NCI-H2081 (cell line): ENCODE data around the gene TBC1D24.

ENCODE experiments used
- DNase-seq, 2 experiments: peaks; one replicate each; lab custom pipeline; 2025; lab: John Stamatoyannopoulos, UW

The TBC1D24 gene

DNA sequence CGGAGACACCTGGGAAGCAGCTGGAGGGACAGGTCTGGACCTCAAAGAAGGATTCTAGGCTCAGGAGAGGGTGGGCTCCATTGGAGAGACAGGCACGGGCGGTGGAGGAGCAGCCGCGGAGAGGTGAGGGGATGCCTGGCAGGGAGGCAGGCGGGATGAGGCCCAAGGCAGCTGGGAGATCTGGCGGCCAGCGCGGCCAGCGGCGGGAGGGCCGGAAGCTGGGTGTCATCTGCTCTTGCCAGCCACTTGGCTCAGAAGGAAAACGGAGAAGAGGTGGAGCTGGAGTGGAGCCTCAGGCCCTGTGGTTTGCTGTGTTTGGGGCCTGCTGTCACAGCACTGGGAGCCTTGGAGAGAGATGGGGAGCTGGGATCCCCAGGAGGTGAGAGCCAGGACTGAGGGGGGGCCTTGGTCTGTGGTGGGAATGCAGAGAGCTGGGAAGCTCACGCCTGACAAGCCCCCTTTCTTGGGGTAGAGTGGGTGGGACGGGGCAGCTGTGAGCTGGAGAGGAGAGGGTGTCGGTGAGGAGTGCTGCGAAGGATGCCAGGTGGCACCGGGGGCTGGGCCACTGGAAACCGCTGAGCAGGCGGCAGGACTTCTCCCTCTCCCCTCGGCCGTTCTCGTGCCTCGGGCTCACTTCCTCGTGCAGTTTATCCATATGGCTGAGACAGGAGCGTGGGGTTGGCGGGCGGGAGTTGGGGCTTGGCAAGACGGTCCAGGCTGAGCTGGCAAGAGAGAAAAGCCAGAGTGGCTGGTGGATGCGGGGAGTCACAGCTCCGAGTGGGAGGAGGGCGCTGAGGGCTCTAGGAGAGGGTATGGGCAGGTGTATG is 8.0 kb downstream of the TBC1D24 start:
- peak in 1 of 2 experiments; percentile 37 for DNase-seq

DNA sequence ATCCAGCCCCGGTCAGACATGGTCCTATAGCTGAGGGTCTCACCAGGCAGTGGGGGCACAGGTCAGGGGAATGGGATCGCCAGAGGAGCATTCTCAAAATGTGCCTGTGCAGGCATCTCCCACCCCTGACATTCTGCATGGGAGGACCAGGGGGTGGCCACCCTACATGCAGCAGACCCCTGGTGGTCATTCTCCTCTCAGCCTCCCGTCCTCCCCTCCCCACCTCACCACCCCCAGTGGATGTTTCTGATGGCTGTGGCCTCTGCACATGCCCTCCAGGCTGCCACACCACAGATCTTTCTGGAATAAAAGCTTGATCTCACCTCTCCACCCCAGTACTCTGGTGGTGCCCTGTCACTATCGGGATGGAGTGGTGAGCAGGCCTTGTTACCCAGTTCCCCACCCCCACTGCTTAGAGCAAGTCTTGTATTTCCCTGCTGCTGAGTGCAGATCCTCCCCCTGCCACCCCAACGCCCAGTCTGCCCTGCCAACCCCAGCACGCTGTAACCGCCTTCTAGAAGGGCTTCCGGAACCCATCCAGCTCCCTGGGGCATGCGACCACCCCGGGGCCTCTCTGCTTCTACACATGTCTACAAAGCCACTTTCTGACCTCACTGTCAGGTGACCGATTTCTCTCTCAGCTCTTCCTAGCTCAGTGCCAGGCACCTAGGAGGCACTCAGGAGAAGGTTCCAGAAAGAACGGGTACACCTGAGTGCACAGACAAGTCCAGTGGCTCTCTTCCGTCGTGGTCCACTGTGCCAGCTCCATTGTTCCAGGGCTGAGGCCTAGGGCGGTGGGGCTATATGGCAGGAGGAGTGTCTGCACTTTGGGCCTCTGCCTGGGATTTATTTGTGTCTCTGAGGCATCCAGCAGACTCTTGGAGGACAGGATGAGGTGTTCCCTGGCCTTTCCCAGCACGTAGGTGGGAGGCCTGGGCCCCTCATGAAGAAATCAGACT is 9.3 kb downstream of the TBC1D24 start:
- no peak for DNase-seq

DNA sequence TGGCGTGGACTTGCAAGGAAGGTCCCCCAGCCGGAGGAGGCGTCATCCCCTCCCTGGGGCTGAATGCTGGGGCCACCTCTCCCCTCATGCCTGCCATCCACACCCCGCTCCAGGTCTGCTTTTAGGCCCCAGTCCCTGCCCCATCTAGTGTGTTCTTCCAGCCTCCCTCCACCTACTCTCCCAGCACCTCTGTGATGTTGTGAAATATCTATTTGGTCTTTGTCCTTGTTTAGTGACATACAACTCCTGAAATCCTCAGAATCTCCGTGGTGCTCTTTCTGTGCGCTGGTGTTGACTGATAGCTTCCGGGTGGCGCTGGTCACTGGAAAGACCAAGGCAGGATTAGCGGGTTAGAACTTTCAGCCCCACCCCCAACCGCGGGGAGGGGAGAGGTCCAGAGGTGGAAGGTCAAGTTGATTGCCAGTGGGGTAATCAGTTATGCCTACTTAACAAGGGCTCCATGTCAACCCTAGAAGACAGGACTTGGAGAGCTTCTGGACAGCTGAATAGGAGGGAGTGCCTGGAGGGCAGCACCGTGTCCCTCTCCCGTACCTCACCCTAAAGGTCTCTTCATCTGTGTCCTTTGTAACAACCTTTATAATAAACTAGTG is 10.1 kb downstream of the TBC1D24 start:
- no peak for DNase-seq

DNA sequence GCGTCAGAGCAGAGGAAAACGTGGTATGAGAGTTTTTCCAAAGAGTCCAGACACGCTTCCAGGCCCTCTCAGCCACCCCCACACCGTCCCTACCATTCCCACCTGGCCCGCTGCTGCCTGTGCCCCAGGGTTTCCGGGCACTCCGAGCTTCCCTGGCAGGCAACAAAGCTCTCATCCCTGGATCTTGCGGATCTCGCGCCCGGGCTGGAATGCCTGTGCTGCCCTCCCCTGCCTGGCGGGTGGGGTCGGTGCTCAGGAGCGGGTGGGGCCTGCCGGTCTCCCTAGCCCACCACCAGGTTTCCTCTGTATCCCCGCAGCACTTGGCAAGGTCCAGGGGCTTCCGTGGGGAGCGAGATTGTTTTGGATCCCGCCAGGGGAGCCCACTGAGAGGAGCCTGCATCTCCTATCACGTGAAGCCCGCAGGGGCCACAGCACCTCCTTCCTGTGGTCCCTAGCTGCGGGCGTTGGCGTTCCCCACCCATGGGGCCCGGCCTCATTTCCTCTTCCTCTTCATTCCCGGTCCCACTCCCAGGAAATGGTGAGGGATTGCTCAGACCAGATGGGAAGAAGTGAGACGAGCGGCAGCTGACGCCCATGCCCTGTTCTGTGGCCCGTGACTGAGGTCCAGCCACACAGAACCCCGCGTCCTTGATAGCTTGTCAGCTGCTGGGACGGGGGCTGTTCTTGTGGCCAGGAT is 11.0 kb downstream of the TBC1D24 start:
- DNase-seq: no peak

DNA sequence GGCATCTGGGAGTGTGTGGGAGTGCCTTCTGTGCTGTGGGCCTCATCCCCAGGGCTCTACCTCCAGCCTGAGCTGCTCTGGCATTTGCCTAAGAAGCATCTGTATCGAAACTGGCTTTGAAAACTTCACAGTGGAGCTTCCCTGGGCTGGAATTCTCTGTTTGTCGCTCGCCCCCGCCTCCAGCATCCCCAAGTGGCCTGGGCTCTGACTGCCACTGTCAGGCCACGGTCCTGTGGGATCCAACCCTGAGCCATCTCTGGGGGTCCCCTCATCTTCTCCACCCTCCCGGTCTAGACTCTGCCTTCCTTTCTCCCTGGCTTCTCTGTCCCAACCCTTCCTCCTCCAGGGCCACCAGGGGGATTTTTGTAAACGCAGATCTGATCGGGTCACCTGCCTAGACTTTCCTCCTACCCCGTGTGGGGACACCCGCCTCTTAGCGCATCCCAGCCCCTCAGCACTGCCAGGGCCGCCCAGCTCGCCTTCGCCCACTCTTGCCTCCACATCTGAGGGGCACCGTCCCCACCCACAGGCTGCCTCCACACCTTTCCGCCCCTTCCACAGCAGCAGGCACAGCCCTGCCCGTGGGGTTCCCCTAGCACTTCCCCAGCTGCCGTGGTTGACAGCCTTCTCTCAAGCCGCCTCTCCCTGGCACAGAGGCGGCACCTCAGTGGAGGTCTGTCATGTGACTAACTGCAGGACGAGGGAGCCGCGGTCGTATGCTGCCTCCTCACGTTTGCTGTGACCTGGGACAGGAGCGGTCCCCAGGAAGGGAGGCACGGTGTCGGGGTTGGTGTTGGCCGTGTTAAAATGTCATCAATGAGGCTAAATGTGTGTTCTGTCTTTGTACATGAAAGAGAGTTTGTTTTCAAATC is 12.0 kb downstream of the TBC1D24 start:
- no peak for DNase-seq

DNA sequence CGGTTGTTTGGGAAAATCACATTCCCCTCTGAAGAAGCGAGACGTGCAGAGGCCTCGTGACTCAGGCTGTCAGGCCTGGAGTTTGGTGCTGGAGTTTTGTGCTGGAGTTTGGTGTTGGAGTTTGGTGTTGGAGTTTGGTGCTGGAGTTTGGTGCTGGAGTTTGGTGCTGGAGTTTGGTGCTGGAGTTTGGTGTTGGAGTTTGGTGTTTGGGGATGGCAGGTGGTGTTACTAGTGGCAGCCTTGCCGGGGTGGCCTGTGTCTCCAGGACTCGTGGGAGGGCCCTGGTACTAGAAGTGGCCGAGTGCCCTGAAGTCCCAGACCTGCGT is 12.6 kb downstream of the TBC1D24 start:
- no peak for DNase-seq

DNA sequence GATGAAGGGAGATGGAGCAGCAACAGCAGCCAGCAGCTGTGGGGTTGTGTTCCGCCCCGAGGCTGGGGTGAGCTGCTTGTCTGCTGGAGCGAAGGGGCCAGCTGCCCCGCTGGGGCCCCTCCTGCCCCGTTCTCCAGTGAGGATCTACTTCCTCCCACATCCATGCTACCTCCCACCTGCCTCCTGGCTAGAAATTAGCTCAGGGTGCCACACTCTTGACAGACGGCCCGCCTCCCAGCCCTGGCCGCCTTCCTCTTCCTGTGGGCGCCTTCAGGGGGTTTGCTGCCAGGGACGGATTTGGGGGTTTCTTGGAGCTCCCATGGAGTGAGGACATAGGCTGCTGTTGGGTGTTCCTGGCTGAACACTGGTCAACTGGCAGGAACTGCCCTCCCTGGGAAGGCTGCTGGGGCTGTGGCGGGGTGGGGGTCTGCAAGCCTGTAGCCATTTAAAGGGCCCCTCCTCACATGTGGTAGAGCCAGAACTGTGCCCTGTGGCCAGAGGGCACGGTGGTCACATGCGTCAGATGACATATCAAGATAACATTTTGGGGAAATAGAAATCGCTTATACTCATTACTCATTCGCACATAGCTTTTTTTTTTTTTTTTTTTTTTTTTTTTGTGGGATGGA is 13.1 kb downstream of the TBC1D24 start:
- no peak for DNase-seq

DNA sequence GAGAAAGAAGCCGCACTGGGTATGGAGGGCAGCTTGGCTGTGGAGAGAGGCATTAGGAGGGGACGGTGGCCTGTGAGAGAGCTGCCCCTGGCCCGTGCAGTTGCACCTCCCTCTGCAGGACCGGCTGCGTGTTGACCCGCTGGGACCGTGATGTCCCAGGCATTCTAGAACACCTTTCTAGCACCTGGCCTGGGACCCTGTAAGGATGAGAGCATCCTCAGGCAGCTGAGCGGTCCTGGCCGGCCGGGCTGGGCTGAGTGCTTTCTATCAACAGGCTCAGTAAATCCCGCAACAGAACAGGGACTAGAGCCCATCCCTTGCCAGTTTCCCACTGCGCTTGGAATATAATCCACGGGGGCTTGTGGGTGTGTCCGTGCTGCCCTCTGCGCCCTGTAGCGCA is 14.7 kb downstream of the TBC1D24 start:
- no peak for DNase-seq

DNA sequence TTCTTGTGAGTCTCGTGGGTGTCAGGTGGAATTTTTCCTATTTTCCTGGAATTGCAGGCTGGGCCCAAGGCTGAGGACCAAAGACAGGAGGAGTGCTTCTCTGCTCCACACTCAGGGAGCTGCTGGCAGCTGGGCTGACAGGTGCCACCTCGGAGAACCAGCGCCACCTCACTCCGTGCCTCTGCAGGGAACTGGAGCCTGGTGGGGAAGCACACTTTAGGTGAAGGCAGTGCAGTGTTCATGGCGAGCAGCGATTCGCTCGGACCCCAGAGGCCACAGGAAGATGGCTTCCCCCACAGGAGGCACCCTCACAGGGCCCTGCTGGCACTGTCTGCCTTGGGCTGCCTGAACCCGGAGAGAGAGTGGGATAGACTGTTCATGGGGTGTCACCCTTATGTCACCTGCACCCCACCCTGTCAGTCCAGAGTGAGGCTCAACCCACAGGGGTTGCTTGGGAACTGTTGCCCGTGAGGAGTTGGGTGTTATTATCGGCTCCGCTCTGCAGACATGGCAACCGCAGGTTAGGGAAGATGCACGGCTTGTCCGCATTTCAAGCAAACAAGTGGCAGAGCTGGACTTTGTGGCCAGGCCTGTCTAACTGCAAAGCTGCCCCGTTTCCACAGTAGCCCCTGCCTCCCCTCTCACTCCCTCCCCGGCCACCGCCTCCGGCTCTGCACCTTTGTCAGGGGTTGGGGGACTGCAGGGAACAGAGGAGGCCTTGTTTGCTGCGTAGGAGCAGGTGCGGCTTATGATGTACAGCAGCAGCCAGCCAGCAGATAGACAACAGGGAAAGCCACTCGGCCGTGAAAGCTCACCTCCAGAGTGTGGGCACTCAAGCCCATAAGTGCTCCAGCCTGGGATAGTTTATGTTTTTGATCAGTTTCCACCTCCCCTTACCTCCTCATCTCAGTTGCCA is 15.5 kb downstream of the TBC1D24 start:
- no peak for DNase-seq

DNA sequence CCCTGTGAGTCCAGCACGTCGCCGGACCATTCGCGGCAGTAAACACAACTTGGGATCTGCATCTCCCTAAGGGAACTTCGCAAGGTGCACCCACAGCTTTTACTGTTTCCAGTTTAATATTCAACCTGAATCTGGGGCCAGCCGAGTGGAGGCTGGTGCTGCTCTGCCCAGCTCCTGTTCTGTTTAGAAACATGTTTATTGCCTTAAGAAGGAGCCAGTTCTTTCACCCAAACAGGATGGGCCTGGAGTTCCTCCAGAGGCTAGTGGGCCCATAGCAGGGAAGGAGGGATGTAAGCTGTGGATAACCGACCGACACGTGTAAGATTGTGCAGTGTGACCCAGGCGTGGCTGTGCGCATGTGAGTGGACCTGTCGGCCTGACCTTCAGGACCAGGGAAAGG is 17.4 kb downstream of the TBC1D24 start:
- DNase-seq: no peak

DNA sequence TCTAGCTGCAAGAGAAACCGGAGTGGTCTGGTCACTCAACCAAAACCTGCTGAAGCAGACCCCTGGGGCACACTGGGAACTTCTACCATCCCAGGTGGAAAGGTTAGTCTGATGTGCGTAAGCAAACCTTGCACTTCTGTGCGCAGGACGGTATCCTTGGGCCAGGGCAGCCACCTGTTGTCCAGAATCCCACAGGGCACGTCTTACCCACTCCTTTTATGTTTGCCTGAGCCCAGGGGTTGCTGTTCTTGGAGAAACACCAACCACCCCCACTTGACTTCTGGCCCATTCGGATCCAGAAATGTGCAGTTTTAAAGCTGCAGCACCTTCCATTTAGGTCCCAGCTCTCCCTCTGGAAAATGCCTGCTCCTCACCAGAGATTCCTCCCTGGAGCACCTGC is 18.7 kb downstream of the TBC1D24 start:
- DNase-seq: no peak

DNA sequence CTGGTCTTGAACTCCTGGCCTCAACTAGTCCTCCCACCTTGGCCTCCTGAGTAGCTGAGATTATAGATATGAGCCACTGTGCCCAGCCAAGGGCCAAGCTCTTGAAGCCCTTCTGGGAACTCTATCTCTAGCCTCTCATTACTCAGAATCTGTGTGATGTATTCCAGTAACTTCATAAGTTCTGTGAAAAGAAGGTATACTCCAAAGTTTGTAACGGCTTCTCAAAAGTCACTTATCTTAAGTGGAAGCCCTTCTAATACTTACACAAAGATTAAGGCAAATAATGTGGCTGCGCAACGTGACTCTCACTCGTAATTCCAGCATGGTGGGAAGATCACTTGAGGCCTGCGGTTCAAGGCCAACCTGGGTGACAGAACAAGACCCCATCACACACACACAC is 19.7 kb downstream of the TBC1D24 start:
- DNase-seq: no peak

DNA sequence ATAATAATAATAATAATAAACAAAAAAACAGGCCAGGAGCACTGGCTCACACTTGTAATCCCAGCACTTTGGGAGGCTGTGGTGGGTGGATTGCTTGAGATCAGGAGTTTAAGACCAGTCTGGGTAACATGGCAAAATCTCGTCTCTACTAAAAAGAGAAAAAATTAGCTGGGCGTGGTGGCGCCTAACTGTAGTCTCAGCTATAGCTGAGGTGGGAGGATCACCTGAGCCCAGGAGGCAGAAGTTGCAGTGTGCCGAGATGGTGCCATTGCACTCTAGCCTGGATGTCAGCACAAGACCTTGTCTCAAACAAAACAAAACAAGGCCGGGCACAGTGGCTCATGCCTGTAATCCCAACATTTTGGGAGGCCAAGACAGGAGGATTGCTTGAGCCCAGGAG is 20.1 kb downstream of the TBC1D24 start:
- DNase-seq: no peak

DNA sequence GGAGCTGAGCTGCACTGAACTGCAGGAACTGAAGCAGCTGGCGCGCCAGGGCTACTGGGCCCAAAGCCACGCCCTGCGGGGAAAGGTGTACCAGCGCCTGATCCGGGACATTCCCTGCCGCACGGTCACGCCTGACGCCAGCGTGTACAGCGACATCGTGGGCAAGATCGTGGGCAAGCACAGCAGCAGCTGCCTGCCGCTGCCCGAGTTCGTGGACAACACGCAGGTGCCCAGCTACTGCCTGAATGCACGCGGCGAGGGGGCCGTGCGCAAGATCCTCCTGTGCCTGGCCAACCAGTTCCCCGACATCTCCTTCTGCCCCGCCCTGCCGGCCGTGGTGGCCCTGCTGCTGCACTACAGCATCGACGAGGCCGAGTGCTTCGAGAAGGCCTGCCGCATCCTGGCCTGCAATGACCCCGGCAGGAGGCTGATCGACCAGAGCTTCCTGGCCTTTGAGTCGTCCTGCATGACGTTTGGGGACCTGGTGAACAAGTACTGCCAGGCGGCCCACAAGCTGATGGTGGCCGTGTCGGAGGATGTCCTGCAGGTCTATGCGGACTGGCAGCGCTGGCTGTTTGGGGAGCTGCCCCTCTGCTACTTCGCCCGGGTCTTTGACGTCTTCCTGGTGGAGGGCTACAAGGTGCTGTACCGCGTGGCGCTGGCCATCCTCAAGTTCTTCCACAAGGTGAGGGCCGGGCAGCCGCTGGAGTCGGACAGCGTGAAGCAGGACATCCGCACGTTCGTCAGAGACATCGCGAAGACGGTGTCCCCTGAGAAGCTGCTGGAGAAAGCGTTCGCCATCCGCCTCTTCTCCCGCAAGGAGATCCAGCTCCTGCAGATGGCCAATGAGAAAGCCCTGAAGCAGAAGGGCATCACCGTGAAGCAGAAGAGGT is 21.5 kb downstream of the TBC1D24 start:
- no peak for DNase-seq

DNA sequence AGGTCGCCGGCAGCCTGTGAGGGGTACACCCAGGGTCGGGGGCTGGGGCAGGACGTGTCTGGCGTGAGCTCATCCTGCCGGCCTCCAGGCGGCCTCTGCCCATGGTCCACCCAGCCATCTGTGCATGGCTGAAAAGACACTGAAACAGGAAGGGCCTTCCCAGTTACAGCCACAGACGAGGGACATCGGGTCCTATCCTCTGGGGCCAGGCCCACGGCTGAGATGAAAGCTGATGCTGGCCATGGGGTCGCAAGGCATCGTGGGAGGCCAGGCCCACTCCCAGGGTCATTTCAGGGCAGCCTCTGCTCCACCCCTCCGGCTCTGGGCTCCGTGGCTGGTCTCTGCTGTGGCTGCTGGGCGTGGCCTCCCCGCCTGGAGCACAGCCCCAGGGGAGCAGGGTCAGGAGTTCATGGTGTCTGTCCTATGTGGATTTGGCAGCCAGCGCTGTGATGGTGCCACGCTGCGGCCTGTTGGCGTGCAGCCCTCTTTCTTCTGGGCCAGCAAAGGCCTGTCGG is 22.2 kb downstream of the TBC1D24 start:
- no peak for DNase-seq

DNA sequence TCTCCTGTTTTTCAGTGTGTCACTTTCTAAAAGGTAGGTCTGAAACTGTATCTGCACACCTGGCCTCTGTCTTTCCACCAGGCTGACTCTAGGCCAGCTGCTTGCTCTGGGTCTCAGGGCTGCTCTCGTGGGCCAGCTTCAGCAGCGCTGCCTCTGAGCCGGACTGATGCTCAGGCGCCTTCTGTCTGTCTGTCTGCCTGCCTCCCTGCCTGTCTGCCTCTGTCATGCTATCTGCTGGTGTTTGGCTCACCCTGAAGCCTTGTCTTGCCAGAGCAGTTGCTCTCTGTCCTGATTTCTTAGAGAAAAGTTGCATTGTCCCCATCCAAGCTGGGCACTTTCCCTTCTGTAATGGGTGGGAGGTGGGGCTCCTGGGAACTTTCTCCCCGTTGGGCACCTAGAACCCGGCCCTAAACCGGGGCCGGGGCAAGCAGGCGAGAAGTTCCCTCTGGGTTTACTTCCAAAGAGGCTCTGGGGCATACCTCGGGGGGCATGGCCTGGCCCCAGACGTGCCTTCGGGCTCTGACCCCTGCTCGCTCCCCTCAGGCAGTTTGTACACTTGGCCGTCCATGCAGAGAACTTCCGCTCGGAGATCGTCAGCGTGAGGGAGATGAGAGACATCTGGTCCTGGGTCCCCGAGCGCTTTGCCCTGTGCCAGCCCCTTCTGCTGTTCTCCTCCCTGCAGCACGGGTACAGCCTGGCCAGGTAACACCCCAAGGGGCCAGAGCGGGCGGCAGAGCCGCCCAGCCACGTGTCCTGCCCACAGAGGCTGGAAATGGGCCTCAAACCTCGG is 23.0 kb downstream of the TBC1D24 start:
- DNase-seq: no peak

DNA sequence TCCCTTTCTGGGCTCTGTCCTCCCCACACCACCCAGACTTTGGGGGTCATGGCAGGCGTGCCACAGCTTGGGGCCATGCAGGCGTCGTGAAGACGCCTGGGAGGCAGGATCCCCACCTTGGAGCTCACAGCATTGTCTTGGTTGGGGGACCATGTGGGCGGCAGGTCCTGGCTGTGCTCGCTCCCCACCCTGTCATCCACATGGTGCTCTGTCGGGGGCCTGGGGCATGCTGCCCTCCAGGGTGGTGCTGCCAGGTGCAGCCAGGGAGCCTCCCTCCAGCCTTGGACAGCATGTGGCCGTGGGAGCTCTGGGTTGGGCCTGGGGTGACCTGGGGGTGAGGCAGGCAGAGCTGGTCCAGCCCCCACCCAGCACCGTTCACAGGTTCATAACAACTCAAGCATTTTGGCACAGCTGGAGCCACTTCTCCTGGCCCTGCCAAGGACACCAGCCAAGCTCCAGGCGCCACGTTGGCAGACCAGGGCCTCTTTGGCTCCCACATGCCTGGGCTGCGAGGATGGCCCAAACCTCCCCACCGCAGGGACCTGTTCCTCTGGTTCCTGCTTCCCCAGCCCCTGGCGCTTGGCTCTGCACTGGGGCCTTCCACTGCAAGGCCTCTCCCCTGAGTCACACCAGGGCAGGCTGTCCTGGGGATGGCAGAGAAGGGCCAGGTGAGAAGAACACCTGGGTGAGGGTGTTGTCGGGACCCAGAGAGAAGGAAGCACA is 23.8 kb downstream of the TBC1D24 start:
- DNase-seq: no peak
